Occipital lobe (tissue), 2 donors: Measurements from ENCODE around the gene ZSCAN25. TPM values are rescaled to one million over a fixed set of nuclear protein-coding genes. Genes with fewer than 3 reads are reported as not detected.
"Not testable (repeated sequence)": the region's sequence is repeated elsewhere in the genome, so short reads cannot be mapped to it uniquely, and the experiment has no call there.

Experiments used
- DNase-seq: peaks from one replicate; lab custom pipeline; 2025; lab: John Stamatoyannopoulos, UW
- total RNA-seq: library from RNA; depleted of rRNA; stranded (reverse); fragments of >200 nt; gene quantifications from one replicate; pipeline ENCODE4 v1.2.3, GENCODE V29; 2014

ZSCAN25 gene
- total RNA-seq, 1 donor from 2014 or later = 18.4 TPM

DNA sequence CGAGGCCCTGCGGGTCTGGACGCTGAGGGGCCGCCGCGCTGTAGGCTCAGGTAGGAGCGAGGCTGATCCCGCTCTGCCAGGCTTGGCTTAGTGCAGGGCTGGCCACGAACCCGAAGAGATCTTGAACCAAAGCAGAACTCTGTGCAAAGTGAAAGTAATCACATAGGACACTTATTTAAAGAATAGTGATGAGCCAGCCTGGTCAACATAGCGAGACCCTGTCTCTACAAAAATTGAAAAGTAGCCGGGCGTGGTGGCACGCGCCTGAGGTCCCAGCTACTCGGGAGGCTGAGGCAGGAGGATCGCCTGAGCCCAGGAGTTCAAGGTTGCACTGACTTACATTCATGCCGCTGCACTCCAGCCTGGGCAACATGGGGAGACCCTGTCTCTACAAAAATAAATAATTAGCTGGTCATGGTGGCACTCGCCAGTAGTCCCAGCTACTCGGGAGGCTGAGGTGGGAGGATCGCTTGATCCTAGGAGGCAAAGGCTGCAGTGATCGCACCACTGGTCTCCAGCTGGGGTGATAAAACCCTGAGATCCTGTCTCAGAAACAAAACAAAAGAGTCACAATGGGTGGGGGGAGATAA, 541 bp downstream of the ZSCAN25 start:
- DNase-seq = no peak

DNA sequence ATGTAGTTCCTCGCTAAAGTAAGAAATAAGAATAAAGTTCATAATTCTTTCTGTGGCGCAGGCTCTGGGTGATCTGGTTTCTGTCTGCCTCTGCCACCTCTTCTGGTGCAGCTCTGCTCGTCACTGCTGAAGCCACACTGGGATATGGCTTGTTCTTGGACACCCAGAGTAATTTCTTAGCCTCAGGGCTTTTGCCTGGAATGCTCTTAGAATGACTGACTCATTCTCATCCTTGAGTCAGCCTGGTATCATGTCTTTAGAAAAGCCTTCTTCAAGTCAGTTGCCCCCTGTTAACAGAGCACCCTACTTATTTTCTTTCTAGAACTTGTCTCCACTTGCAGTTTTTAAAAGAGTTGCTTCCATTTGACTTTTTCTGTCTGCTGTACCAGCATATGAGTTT, 2.0 kb downstream of the ZSCAN25 start:
- no peak for DNase-seq

DNA sequence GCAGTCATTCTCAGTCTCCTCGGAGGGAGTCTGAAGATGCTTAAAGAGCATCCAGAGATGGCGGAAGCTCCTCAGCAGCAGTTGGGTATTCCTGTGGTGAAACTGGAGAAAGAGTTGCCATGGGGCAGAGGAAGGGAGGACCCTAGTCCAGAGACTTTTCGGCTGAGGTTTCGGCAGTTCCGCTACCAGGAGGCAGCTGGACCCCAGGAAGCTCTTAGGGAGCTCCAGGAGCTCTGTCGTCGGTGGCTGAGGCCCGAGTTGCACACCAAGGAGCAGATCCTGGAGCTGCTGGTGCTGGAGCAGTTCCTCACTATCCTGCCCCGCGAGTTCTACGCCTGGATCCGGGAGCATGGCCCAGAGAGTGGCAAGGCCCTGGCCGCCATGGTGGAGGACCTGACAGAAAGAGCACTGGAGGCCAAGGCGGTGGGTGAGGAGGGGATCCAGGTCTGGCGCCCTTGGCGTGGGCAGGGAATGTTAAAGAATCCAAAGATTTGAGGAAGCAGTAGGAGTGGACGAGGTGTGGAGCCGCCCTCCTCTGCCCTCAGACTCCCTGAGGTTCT, 2.9 kb downstream of the ZSCAN25 start:
- DNase-seq = no peak

DNA sequence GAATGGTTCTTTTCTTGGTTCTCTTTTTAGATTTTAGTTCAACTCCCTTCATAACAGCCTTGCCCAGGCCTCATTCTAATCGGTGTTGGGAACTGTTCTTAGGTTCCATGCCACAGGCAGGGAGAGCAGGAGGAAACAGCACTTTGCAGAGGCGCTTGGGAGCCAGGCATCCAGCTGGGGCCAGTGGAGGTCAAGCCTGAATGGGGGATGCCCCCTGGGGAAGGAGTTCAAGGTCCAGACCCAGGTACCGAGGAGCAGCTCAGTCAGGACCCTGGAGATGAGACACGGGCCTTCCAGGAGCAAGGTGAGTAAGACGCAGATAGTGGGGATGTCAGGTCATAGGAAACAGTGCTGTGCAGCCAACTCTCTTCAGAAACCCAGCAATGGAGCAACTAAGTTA, 4.5 kb downstream of the ZSCAN25 start:
- no peak for DNase-seq

DNA sequence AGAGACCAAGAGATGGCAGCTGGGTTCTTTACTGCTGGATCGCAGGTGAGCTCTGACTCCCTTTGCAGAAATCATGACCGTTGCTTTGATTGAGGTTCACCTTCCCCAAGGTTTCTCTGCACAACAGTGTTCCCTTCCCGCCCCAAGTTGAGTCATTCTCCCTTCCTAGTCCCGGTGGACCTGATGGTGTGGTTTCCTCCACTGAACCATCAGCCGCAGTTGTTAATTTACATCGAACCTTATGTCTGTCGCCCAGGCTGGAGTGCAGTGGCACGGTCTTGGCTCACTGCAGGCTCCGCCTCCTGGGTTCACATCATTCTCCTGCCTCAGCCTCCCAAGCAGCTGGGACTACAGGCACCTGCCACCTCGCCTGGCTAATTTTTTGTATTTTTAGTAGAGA, 5.8 kb downstream of the ZSCAN25 start:
- no peak for DNase-seq

DNA sequence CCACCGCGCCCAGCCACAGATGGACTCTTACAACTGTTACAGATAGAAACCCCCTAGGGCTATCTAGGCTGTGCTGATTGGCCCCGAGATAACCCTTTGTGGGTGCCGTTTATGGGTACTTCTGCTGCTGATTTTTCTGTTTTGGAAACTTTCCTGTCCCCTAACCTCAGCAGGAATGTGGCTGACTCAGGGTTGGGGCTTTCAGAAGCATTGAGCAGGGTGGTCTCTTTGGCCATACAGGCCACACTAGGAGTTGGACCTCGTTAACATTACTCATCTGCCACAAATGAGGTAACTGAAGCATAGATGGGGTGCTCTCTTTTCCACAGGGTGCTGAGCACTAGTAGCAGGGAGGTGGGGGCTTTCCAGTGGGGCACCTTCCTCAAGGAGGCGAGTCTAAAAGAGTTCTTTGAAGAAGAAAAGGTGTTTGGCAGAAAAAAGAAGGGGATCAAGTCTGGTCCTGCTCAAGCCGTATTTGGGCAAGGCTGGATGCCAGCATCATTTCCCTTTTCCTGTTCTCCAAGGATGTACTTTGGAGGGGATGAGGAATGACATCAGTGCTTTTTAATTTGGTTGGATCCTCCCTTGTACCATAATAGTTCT, 6.4 kb downstream of the ZSCAN25 start:
- DNase-seq = no peak

DNA sequence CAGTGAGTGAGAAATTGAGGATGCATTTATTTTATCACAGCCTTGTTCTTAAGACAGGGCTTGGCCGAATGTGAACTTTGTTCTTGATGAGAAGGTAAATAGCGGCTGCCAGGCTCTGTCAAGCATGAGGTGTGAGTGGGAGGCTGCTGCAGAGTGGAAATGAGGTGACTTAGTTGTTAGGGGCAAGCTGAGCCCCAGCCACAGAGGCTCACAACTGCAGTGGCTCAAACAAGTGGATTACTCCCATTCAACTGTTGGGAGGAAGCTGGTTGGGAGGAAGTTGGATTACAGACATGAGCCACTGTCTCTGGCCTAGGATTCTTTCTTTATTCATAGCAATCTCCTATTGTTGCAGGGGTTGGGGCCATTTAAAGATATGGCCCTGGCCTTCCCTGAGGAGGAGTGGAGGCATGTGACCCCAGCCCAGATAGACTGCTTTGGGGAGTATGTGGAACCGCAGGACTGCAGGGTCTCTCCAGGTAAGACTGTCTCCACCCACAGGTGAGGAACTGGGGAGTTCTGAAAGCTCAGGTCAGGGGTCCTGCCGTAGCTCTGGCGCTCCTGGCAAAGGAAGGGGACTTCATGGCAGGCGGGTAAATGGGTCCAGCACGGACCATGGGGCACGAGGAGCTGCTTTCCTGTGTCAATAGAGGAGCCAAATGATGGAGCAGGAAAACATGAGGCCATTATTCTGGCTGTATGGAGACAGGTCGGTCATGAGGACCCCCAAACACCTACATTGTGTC, 7.1 kb downstream of the ZSCAN25 start:
- DNase-seq = no peak

DNA sequence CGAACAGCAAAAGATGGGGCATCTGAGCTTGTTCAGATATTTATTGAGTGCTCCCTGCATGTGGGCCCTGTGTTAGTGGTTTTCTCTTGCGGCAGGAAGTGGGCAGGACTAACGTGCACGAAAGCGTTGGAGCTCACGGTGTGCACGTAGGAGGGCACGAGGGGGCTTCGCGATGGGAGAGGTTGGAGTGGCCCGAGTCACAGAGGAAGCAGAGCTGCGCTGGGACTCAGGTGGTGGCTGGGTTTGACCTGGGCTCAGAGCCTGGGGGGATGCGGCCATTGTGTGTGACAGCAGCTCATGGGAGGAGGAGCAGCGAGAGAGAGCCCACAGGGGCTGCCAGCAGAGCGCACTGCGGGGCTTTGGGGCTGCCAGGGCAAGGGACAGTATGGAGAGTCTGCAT, 7.7 kb downstream of the ZSCAN25 start:
- DNase-seq = no peak

DNA sequence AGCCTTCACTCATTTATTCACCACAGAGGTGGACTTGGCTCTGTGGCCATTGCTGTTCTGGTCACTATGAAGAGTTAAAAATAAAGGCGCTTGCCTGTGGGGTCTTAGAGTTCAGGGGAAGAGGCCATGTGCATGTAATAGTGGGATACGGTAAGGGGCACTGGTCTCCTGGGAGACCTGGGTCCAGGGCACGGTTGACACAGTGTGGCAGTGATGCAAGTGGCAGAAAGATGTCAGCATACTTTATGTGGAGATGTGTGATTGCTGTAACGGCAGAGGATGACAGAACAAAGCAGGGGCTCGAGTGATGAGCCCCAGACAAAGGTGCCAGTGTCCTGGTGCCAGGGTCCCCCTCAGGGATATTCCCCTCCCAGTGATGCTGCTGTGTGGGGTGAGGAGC, 8.6 kb downstream of the ZSCAN25 start:
- no peak for DNase-seq

DNA sequence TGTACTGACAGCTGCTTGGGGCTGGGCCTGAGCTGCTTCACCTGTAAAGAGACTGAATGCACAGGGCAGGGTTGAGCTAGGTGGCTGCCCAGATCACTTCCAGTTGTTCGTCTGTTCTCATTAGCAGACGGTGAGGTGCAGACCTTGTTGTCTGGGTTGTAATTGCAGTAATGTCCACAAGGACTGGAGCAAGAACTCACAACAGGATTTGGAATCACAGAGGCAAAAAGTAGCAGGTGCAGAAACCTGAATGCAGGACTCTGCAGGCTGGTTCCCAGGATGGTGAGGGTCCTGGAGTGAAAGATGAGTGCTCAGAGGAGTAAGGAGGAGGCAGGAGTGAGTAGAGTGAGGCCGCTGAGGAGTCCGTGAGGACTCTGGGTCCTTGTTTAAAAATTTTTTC, 9.2 kb downstream of the ZSCAN25 start:
- DNase-seq = no peak

DNA sequence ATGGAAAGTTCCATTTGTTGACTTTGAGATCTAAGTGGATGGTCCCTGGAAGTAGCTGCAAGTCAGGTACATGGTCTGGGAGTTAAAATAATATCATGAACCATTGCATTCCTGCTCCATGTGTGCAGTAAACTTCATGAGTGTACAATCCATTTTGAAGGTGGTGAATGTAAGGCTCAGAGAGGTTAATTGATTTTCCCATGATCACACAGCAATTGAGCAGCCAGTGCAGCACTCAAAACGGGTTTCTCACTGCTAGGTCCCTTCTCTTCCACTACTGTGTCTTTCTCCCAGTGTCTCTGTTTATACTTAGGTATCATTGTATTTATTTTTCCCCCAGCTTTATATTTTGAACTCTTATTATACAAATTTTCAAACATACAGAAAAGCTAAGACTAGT, 9.9 kb downstream of the ZSCAN25 start:
- no peak for DNase-seq

DNA sequence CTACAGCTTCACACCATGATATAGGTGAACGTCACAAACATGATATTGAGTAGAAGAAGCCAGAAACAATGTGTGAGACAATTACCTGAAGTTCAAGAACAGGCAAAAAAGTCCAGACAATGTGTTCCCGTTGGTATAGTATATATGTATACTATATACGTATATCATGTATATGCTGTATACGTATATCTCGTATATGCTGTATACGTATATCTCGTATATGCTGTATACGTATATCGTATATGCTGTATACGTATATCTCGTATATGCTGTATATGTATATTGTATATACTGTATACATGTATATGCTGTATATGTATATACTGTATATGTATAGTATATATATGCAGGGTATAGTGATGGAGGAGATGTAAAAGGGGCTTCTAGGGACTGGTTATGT, 10.8 kb downstream of the ZSCAN25 start:
- no peak for DNase-seq

DNA sequence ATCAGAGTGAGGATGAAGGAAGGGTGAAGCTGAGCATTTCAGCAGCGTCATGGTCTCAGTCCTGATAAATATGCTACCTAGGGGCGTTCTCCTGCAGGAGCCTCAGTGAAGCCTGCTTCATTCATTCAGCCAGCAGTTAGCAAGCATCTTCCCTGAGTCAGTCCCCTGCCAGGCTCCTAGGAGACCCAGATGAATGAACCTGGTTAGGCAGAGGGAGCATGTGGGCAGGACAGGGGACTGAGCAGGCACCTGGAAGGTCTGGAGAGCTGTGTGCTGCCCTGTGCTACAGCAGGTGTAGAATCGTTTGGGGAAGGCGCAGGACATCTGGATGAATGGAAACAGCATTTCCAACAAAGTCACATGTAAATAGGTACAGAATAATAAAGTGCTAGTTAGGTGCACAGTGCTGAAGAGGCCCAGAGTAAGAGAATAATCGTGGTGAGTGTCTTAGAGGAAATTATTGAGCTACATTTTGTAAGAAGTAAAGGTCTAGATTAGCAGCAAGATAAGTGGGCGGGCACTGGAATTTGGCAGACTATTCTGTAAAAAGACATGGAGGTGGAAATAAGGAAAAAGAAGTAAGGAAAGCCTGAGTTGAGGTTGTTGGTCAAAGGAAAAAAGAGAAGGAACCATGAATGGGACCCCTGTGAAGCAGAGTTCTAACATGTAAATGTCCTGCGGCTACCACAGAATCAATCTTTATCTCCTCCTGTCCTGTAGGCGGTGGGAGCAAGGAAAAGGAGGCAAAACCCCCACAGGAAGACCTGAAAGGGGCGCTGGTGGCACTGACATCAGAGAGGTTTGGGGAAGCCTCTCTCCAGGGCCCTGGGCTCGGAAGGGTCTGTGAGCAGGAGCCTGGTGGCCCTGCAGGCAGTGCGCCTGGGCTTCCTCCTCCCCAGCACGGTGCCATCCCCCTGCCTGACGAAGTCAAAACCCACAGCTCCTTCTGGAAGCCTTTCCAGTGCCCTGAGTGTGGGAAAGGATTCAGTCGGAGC, 12.0 kb downstream of the ZSCAN25 start:
- no peak for DNase-seq

DNA sequence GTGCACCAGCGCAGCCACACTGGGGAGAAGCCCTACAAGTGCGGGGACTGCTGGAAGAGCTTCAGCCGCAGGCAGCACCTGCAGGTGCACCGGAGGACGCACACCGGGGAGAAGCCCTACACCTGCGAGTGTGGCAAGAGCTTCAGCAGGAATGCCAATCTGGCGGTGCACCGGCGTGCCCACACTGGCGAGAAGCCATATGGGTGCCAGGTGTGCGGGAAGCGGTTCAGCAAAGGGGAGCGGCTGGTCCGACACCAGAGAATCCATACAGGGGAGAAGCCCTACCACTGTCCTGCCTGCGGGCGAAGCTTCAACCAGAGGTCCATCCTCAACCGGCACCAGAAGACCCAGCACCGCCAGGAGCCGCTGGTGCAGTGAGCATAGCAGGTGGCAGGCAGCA, 12.9 kb downstream of the ZSCAN25 start:
- DNase-seq = no peak

DNA sequence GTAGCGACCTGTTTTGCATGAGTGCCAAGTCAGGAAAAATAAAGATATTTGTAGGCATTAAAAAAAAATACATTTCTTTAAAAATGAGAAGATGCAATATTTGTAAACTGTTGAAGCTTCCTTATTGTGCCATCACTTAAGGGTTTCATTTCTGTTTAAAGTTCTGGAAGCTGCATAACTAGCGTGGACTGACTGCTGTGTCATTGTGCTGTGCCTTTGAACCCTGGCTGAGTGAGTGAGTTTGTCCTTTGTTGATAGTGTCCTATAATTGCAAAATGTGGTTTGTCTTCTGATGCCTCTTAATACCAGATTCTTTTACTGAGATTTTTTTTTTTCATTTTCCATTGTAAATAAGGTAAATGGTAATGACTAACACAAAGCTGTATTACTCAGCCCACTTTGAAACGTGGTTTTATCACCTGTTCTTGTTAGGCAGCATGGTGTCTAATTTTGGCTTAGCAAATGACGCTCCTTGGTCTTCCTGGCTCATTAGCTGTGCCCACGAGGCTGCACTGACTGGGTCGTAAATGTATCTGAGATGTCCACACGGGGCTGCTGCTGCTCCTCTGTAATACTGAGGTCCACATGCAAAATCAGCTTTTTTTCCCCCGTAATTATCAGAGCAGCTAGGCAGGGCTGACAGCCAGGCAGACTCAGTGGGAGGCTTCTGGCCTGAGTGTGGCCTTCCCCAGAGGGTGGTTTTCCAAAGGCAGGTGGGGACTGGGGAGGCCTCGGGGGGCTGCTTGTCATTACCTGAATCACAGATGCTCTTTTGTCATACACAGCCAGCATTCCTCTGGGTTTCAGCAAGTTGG, 14.8 kb downstream of the ZSCAN25 start:
- DNase-seq = no peak

DNA sequence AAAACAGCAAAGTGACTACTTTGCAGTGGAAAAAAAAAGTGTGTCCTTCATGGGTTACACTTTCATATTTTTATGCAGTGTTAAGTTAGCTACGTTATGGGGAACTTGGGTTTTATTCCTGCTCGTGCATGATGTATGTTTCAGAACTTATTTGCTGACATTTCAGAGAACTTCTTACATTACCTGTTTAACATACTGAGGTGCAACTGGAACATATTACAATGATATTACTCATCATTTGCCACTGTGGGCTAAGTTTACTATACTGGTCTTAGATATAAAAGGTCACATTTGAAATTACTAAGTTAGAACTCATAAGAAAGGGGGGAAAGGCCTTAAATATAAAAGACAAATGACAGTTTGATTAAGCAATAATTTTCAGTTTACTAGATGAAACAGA, 20.7 kb downstream of the ZSCAN25 start:
- not testable (repeated sequence) for DNase-seq

DNA sequence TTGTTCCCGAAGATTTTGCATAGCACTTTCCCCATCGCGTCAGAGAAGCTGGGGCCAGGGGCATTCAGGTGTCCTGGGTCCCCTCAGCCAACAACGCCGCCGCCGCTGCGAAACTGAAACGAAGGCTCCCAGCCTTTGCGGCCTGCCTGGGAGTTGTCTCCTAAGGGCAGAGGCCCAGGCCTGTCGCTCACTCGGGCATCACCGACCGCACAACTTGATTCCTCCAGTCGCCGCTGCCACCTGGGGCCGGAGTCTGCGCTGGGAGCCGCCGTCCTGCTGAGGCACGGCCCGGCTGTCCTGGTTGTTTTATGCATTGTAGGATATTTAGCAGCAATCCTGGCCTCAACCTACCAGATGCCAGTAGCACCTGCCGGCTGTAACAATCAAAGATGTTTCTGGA, 22.0 kb downstream of the ZSCAN25 start:
- no peak for DNase-seq

DNA sequence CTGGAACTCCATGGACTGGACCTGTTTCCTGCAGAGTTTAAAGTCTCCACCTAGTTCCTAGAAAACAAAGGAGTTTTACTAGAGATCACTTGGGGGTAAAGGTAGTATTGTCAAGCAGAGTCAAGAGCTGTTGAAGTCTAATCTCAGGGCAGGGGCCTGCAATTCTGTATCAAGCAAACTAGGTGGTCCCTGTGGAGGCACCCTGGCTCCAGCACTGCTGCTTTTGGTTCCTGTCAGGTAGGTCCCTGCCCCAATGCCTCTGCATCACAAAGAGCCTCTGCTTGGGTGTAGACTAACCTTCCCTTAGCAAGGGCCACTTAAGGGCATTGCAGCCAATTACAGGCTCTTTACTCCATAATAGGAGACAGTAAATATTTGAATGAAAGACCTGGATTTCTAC, 22.5 kb downstream of the ZSCAN25 start:
- DNase-seq = no peak

DNA sequence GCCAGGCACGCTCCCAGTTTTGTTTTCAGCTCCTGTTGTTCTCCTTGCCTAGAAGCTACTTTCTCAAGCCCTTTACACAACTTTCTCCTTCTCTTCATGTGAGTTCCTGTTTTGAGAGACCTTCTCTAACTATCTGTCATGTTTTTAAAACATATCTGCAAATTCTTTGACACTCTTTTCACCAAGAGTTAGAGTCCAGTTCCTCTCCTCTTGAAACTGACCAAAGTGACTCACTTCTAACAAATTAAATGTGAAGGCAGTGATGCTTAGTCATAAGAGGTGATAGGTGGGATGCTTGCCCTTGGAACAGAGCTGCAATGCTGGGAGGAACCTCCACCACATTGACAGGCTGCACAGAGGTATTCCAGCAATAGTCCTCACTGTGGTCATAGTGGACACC, 25.3 kb downstream of the ZSCAN25 start:
- DNase-seq = no peak

DNA sequence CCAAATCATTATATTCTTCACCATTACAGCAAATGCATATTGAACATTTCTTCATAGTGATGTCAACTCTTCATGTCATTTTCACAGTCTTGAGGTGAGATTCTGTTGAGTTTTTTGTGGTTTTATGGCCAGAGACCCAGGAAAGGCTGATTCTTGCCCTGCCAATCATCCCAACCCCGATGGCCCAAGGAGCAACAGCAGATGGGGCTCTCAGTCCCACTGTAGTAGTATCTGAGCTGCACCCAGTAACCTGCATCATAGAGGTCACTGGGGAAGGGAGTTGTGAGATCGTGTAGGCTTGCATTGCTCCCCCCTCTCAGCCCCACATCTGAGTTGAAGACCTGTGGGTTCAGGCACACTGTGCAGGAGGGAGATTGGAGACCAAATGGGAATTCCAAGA, 26.7 kb downstream of the ZSCAN25 start:
- DNase-seq = no peak

DNA sequence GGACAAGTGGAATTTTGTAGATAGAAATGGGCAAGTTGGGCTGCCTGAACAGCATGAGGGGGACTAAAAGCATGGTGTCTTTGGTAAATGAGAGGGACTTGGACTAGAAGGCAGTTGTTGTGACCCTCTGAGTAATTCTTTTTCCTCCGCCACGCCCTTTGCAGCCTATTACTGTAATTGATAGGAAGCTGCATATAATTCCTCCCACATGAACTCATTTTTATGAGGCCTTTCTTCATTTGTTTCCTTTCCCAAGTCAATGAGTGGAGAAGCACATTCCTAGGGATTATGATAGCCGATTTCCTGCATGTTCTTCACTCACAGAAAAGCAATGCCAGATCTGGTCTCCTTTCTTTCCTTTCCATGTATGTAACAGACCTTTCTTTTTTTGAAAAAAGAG, 27.7 kb downstream of the ZSCAN25 start:
- DNase-seq = no peak
